Measurements from ENCODE around the gene ARSB. TPM values are rescaled to one million over a fixed set of nuclear protein-coding genes. Genes with fewer than 3 reads are reported as not detected.

ARSB gene
- total and polyA plus RNA-seq, 10 of the 15 experiments (the other 5 are each of a cell fraction or from before 2014, with no cell fraction given), result 1.2 to 8.2 (median 6.1) TPM

GRCh38 chr5:78975035-78975434, 10.1 kb downstream of the ARSB start:
- BruUV-seq (replicated peaks), result no TSS peak
- in situ Hi-C loops (cut with MboI), result no loop called here
- no peak for ATAC-seq
- TF ChIP-seq CREM (IDR thresholded peaks at IDR 0.05; ENCODE audit: low read depth) (no peak), IKZF1 (conservative IDR thresholded peaks at IDR 0.05) (no peak), TAF1 (IDR thresholded peaks at IDR 0.05; ENCODE audit: borderline replicate concordance, low read depth, low read length) (no peak), NFYB (IDR thresholded peaks at IDR 0.05; ENCODE audit: insufficient read depth, low read depth, low read length) (no peak), ZBTB40 (IDR thresholded peaks at IDR 0.05; ENCODE audit: borderline replicate concordance) (no peak), SUPT20H (IDR thresholded peaks at IDR 0.05; ENCODE audit: borderline replicate concordance, control insufficient read depth, low read depth, low read length) (no peak), PRDM15 (CRISPR knock-in tag; IDR thresholded peaks at IDR 0.05) (no peak), NR2F1 (conservative IDR thresholded peaks at IDR 0.05) (no peak), RAD51 (IDR thresholded peaks at IDR 0.05) (no peak), NFXL1 (IDR thresholded peaks at IDR 0.05; ENCODE audit: borderline replicate concordance) (no peak), DPF2 (IDR thresholded peaks at IDR 0.05) (no peak), IRF4 (IDR thresholded peaks at IDR 0.05; ENCODE audit: low read depth, low read length) (no peak), NR2C1 (IDR thresholded peaks at IDR 0.05) (no peak), NKRF (conservative IDR thresholded peaks at IDR 0.05) (no peak), NRF1 (conservative IDR thresholded peaks at IDR 0.05; ENCODE audit: low read depth, low read length) (no peak)

More at GRCh38 chr5:78975035-78975434, 10.1 kb downstream of the ARSB start:
- no peak for FAIRE-seq
- Histone ChIP-seq H3K79me2 (ENCODE audit: control insufficient read depth, insufficient read depth, low read length) (no peaks in the 10 kb centered on the region), H3K4me1 (ENCODE audit: control insufficient read depth, insufficient read depth, low read length) (peaks cover 13% of the 10 kb centered on the region), H3K4me3 (no peak overlapping the region), H3K36me3 (ENCODE audit: control insufficient read depth in 2 of 2, insufficient read depth in 2 of 2, low read length in 1 of 2) (no peaks in the 10 kb centered on the region), H3K27ac (ENCODE audit: control insufficient read depth, insufficient read depth) (no peak overlapping the region), H3K4me2 (ENCODE audit: control insufficient read depth, insufficient read depth) (no peak overlapping the region), H4K20me1 (ENCODE audit: control insufficient read depth, insufficient read depth) (no peaks in the 10 kb centered on the region), H3K9ac (ENCODE audit: control insufficient read depth, insufficient read depth, low read length) (no peak overlapping the region), H2AFZ (ENCODE audit: control insufficient read depth, low read depth, low read length) (no peak overlapping the region), H3K9me3 (replicated peaks; ENCODE audit: control insufficient read depth, insufficient read depth, low read length) (no peaks in the 10 kb centered on the region; the same call in 2 of the 3 replicates), H3K27me3 (replicated peaks in 1 of 2; ENCODE audit: control insufficient read depth in 2 of 2, insufficient read depth in 2 of 2, low read length in 1 of 2) (no peaks in the 10 kb centered on the region)
- CTCF ChIA-PET, result interaction anchor here (0.8 to 5.4 kb wide), 7 partner anchors 9 to 76 kb away, joined by 4 to 27 read pairs (median 9); no protein-coding TSS in a partner anchor
- SMC1A ChIA-PET (ENCODE audit: uncharacterized antibody, unreplicated experiment), result interaction anchor here (1.5 to 3.2 kb wide), 3 partner anchors 9 to 46 kb away, joined by 5 to 17 read pairs (median 6); no protein-coding TSS in a partner anchor
- RAD21 ChIA-PET (ENCODE audit: unreplicated experiment), result interaction anchor here (1.7 to 2.9 kb wide), 2 partner anchors 10 to 76 kb away, joined by 7 to 10 read pairs; partner anchors contain the start of gene ARSB
- no peak for DNase-seq (ENCODE audit: low read depth, low spot score)
- intact Hi-C loops (cut with micrococcal nuclease; ENCODE audit: unreplicated experiment), result loop anchor here (10.0 kb wide), 1 partner anchor 330 kb away; the partner anchor contains the start of gene LHFPL2
- POLR2A ChIA-PET, result interaction anchor here (1.1 kb wide), 1 partner anchor 10 kb away, joined by 9 read pairs; no protein-coding TSS in a partner anchor
- WGBS (ENCODE audit: insufficient coverage, insufficient replicate concordance, low lambda C conversion rate, missing lambda C conversion rate), result 93% methylated on average over 8 of the region's 8 CpGs

Measured in GM12878 (cell line).